GM12878 (cell line): ENCODE results near the gene CSMD2. TPM values are rescaled to one million over a fixed set of nuclear protein-coding genes. Genes with fewer than 3 reads are reported as not detected.

Experiments used
- ATAC-seq: fragments of 200-7000 bp; cut with Tn5 transposase; 3 replicates; pipeline ENCODE4 v1.9.1; 2020; ENCODE audit warnings: mild to moderate bottlenecking, moderate library complexity
- BruUV-seq: library from RNA; stranded (reverse); fragments of 400-500 nt; replicated peaks from 2 replicates; lab custom pipeline; 2021; lab: Mats Ljungman, UMichigan
- CTCF ChIA-PET: fragments of 300-600 bp; sonication (Branson Sonifier 250); formaldehyde crosslinking; extraction: SDS; loops from one replicate; lab custom pipeline; 2021; ENCODE audit warnings: inconsistent platforms; lab: Yijun Ruan, JAX
- POLR2A ChIA-PET: fragments of 350-600 bp; formaldehyde crosslinking; extraction: SDS; loops from one replicate; lab custom pipeline; 2021; ENCODE audit warnings: inconsistent platforms; lab: Charles Lee
- RAD21 ChIA-PET: fragments of 300-600 bp; sonication (Branson Sonifier 250); formaldehyde crosslinking; loops from one replicate; lab custom pipeline; 2023; ENCODE audit warnings: antibody characterized with exemption; ENCODE audit not compliant: unreplicated experiment; lab: Charles Lee
- SMC1A ChIA-PET: fragments of 300-600 bp; sonication (Branson Sonifier 250); formaldehyde crosslinking; loops from one replicate; lab custom pipeline; 2023; ENCODE audit not compliant: unreplicated experiment, uncharacterized antibody; lab: Charles Lee
- DNase-seq: peaks from one replicate; pipeline ENCODE4 v3.0.0-alpha.2; 2011; ENCODE audit warnings: low read depth, low spot score
- FAIRE-seq: peaks from 3 replicates; lab custom pipeline; 2011; peaks lifted over from hg19 to GRCh38; lab: Jason Lieb, UNC
- H2AFZ ChIP-seq: 2 replicates; pipeline ENCODE4 v1.6.0; 2011; ENCODE audit warnings: low read depth, low read length, control low read depth; ENCODE audit not compliant: control insufficient read depth
- H3K27ac ChIP-seq: 2 replicates; pipeline ENCODE4 v1.5.1; 2011; ENCODE audit warnings: control low read depth; ENCODE audit not compliant: control insufficient read depth, insufficient read depth
- H3K27me3 ChIP-seq, 2 experiments: replicated peaks in 1 of 2; 2 replicates each; pipeline versions ENCODE4 v1.6.0 to v1.6.1; 2011; ENCODE audit warnings: low read length in 1 of 2; ENCODE audit not compliant: control insufficient read depth in 2 of 2, insufficient read depth in 2 of 2
- H3K36me3 ChIP-seq, 2 experiments: 2 replicates each; pipeline ENCODE4 v1.5.1; 2011; ENCODE audit warnings: low read length in 1 of 2; ENCODE audit not compliant: control insufficient read depth in 2 of 2, insufficient read depth in 2 of 2
- H3K4me1 ChIP-seq: 2 replicates; pipeline ENCODE4 v1.6.1; 2011; ENCODE audit warnings: mild to moderate bottlenecking, low read length, moderate library complexity, mixed read lengths; ENCODE audit not compliant: control insufficient read depth, insufficient read depth
- H3K4me2 ChIP-seq: 2 replicates; pipeline ENCODE4 v1.6.0; 2011; ENCODE audit warnings: control low read depth; ENCODE audit not compliant: control insufficient read depth, insufficient read depth
- H3K4me3 ChIP-seq: fragments of 200-600 bp; sonication (generic); 2 replicates; pipeline ENCODE4 v1.5.1; 2016
- H3K79me2 ChIP-seq: 2 replicates; pipeline ENCODE4 v1.6.0; 2011; ENCODE audit warnings: low read length; ENCODE audit not compliant: control insufficient read depth, insufficient read depth
- H3K9ac ChIP-seq: 2 replicates; pipeline ENCODE4 v1.8.0; 2011; ENCODE audit warnings: low read length, control low read depth, mixed read lengths; ENCODE audit not compliant: control insufficient read depth, insufficient read depth
- H3K9me3 ChIP-seq: replicated peaks from 3 replicates; pipeline ENCODE4 v1.5.1; 2011; ENCODE audit warnings: mild to moderate bottlenecking, low read length; ENCODE audit not compliant: control insufficient read depth, insufficient read depth
- H4K20me1 ChIP-seq: 2 replicates; pipeline ENCODE4 v1.6.0; 2011; ENCODE audit not compliant: control insufficient read depth, insufficient read depth
- MYC ChIP-seq: IDR thresholded peaks from 2 replicates; pipeline ENCODE4 v1.6.1; 2011; ENCODE audit warnings: mild to moderate bottlenecking, low read length, moderate library complexity, inconsistent platforms; ENCODE audit not compliant: insufficient read depth, insufficient replicate concordance, insufficient read length, severe bottlenecking
- TARDBP ChIP-seq: IDR thresholded peaks from 2 replicates; pipeline ENCODE4 v1.6.1; 2016; ENCODE audit warnings: borderline replicate concordance
- WGBS: methylation state at CpG from one replicate; pipeline ENCODE4 v1.1.6; 2016; ENCODE audit warnings: low lambda C conversion rate; ENCODE audit not compliant: insufficient replicate concordance, insufficient coverage; ENCODE audit errors: missing lambda C conversion rate; 5-methylcytosine and 5-hydroxymethylcytosine counted together
- in situ Hi-C: fragments of 300-500 bp; cut with MboI; formaldehyde crosslinking; loops from 9 replicates; pipeline ENCODE4 v1.14.3; 2018; ENCODE audit warnings: mixed read lengths
- intact Hi-C: fragments of 100-400 bp; cut with micrococcal nuclease; formaldehyde crosslinking; loops from one replicate; pipeline ENCODE4 v1.14.2; 2022; ENCODE audit not compliant: unreplicated experiment
- polyA plus RNA-seq, 11 experiments: library from polyadenylated mRNA; depleted of rRNA in 4 of 11; unstranded in 6 of 11; stranded (reverse) in 5 of 11; fragments of >200 nt; fragmentation: Nextera tagmentation in 4 of 11; fragmentation: Illumina TruSeq in 1 of 11; extraction: Ambion mirVana in 4 of 11; extraction: Trizol in 1 of 11; gene quantifications; 1 replicate in 1 of 11; 2 replicates in 10 of 11; pipeline versions ENCODE4 v1.2.1 to v1.2.3, GENCODE V29; 2011 to 2016; ENCODE audit warnings: inconsistent platforms in 2 of 11, missing spikeins in 2 of 11, low read depth in 1 of 11
- total RNA-seq, 4 experiments: library from RNA; depleted of rRNA in 3 of 4; stranded (reverse); fragments of >200 nt in 3 of 4; fragmentation: Illumina TruSeq in 1 of 4; extraction: Trizol in 1 of 4; gene quantifications; 2 replicates each; pipeline versions ENCODE4 v1.2.1 to v1.2.3, GENCODE V29; 2013 to 2021
- TF ChIP-seq, protein P1 (sequence below): fragments of 450-650 bp; IDR thresholded peaks from 2 replicates; pipeline ENCODE4 v1.6.1; 2016; ENCODE audit warnings: mild to moderate bottlenecking
- TF ChIP-seq, protein P2 (sequence below): fragments of 450-650 bp; IDR thresholded peaks from 2 replicates; pipeline ENCODE4 v1.6.1; 2017; ENCODE audit warnings: mild to moderate bottlenecking, low read depth, inconsistent platforms; ENCODE audit not compliant: poor library complexity, severe bottlenecking

Gene CSMD2
- total and polyA plus RNA-seq, 10 of the 15 experiments (the other 5 are each of a cell fraction or from before 2014, with no cell fraction given), result under 0.01 TPM; not detected in 9

DNA sequence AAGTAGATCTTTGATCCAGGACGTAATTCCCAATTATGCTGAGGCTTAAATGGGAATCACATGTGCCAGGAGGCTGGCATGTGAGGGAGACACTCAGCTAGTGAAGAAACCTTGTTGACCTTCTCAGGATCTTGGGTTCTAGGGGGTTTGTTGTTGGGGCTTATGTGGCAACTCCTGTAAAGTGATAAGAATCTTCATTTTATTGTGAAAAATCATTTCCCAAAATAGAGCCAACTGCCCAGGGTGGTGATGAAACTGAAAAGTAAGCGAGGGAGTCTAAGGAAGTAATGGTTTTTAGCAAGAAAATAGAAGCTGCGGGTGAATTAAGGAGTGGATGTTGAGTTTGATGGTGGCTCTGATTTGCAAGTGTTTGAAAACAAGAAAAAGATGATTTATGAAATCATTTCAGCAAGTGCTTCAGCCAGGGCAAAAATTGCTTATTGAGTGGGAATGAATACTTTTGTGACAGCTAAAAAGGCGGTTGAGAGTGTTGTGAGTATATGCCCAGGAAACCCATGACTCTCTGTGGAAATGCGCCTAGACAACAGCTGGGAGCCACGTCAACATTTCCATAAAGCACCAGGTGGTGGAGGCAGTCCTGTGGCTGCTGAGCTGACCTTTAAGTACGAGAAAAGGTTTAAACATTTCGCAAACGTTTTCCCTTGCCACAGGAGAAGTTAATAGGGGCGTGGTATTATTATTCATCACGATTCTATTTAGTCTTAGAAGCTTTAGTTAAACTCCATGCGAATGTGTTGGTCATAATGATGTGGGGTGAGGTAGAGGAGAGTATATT is 198.5 kb downstream of the CSMD2 start:
- Histone ChIP-seq H3K9me3 (no peaks in the 10 kb centered on the region; the same call in 2 of the 3 replicates), H3K9ac (no peak overlapping the region), H3K27ac (no peak overlapping the region), H3K79me2 (no peaks in the 10 kb centered on the region), H4K20me1 (no peaks in the 10 kb centered on the region; the same call in 1 of the 2 replicates), H2AFZ (no peak overlapping the region), H3K4me3 (no peak overlapping the region), H3K36me3 (no peaks in the 10 kb centered on the region), H3K4me1 (no peaks in the 10 kb centered on the region), H3K27me3 (no peaks in the 10 kb centered on the region; a peak in 1 of 4 replicates), H3K4me2 (no peak overlapping the region)
- SMC1A ChIA-PET, result no interaction called here
- POLR2A ChIA-PET, result no interaction called here
- ATAC-seq (no peak), DNase-seq (no peak), FAIRE-seq (no peak)
- CTCF ChIA-PET, result no interaction called here
- intact Hi-C loops (no loop called here), in situ Hi-C loops (no loop called here)
- no TSS peak for BruUV-seq
- RAD21 ChIA-PET, result no interaction called here
- TF ChIP-seq MYC (no peak), TARDBP (no peak)
- TF ChIP-seq, protein P1, sequence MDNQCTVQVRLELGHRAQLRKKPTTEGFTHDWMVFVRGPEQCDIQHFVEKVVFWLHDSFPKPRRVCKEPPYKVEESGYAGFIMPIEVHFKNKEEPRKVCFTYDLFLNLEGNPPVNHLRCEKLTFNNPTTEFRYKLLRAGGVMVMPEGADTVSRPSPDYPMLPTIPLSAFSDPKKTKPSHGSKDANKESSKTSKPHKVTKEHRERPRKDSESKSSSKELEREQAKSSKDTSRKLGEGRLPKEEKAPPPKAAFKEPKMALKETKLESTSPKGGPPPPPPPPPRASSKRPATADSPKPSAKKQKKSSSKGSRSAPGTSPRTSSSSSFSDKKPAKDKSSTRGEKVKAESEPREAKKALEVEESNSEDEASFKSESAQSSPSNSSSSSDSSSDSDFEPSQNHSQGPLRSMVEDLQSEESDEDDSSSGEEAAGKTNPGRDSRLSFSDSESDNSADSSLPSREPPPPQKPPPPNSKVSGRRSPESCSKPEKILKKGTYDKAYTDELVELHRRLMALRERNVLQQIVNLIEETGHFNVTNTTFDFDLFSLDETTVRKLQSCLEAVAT, result no peak
- TF ChIP-seq, protein P2, sequence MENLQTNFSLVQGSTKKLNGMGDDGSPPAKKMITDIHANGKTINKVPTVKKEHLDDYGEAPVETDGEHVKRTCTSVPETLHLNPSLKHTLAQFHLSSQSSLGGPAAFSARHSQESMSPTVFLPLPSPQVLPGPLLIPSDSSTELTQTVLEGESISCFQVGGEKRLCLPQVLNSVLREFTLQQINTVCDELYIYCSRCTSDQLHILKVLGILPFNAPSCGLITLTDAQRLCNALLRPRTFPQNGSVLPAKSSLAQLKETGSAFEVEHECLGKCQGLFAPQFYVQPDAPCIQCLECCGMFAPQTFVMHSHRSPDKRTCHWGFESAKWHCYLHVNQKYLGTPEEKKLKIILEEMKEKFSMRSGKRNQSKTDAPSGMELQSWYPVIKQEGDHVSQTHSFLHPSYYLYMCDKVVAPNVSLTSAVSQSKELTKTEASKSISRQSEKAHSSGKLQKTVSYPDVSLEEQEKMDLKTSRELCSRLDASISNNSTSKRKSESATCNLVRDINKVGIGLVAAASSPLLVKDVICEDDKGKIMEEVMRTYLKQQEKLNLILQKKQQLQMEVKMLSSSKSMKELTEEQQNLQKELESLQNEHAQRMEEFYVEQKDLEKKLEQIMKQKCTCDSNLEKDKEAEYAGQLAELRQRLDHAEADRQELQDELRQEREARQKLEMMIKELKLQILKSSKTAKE, result no peak
- 9% methylated on average over 12 of the region's 12 CpGs for WGBS
